Measurements from ENCODE around the gene ATG16L1.

DNA sequence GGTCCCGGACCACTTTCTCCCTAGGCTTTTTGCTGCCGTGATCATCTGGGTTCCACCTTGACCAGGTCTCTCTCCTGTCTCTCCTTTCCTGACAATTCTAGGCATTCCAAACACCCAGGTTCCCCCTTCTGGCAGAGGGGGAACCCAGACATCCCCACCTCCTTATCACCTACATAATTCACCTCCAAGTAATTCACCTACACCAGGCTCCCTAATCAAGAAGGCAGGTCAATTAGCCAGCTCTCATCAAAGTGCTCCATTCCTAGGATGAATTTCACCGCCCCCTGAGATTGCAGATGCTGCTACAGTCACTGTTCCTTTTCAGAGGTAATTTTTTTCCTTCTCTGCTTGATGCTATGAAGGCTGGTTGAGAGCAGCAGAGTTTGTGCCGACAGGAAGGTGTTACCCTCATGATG, 42.3 kb upstream of the ATG16L1 start:
- TF ChIP-seq CTCF (IDR thresholded peaks at IDR 0.05): no peak
- TF ChIP-seq EP300 (IDR thresholded peaks at IDR 0.05): no peak
